ENCODE data around the gene CNPY4. TPM values are rescaled to one million over a fixed set of nuclear protein-coding genes. Genes with fewer than 3 reads are reported as not detected.
A peak's percentile ranks its signal among the peaks of the same experiment; 100 is the strongest.

Gene CNPY4
- total RNA-seq, 1 donor from 2014 or later: 21.7 TPM

DNA sequence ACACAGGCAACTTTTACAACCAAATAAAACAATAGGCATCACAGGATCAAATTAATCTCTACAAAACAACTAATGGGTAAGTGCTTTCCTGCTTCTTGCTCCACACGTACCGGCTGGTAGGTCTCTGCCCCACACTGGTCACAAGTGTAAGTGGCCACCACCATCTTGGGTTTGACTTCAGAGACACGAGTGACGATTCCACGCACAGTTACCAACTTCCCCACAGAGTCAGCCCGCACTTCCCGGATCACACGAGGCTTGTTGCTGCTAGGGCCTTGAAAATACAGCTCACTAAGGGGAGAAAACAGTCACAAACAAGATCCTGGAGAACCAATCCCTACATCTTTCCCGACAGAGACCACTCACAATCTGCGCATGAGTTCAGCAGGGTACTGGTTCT is 20.5 kb upstream of the CNPY4 start:
- Mint-ChIP-seq H3K36me3 (ENCODE audit: low read depth) (peaks cover 58% of the 10 kb centered on the region), H3K9me3 (no peaks in the 10 kb centered on the region), H3K4me1 (ENCODE audit: low read depth) (peaks cover 43% of the 10 kb centered on the region), H3K27ac (peak overlapping the region; percentile 67), H3K4me3 (peak overlapping the region; percentile 94), H3K27me3 (ENCODE audit: insufficient read depth) (no peaks in the 10 kb centered on the region)
- intact Hi-C loops (cut with micrococcal nuclease): no loop called here
- DNase-seq (ENCODE audit: low spot score): no peak

GRCh38 chr7:100099452-100099851 is 20.0 kb upstream of the CNPY4 start:
- intact Hi-C loops (cut with micrococcal nuclease): no loop called here
- Mint-ChIP-seq H3K9me3 (no peaks in the 10 kb centered on the region), H3K27me3 (ENCODE audit: insufficient read depth) (no peaks in the 10 kb centered on the region), H3K36me3 (ENCODE audit: low read depth) (peaks cover 58% of the 10 kb centered on the region), H3K4me1 (ENCODE audit: low read depth) (peaks cover 45% of the 10 kb centered on the region), H3K4me3 (peak overlapping the region; percentile 94), H3K27ac (peak overlapping the region; percentile 97)
- DNase-seq (ENCODE audit: low spot score): no peak

DNA sequence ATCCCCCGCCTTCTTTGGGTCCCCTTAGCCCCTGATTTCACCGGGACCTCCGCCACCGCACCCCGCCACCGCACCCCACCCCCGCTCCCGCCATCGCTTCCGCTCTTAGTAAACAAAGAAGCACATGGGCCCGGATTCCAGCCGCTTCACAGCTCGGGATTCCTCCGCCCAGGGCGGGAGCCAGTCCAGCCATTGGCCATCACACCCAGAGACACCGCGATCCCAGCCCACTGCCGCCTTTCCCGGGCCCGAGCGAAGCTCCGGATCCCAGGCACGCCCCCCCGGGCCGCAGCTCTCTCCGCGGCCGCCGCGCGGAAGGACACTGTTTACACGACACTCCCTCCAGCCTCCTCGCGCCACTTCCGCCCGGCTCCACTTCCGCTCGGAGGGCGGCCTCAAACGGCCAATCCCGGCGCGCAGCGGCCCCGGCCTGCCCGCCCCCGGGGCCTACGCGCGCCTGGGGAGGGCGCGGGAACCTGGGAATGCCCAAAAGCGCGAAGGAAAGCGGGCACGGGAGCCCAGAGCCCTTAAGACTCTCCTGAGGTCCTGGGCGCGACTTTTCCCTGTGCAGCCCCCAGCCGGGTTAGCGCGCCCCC is 18.9 kb upstream of the CNPY4 start:
- peak; percentile 89 for DNase-seq (ENCODE audit: low spot score)
- Mint-ChIP-seq H3K9me3 (no peaks in the 10 kb centered on the region), H3K27me3 (ENCODE audit: insufficient read depth) (no peaks in the 10 kb centered on the region), H3K27ac (peak overlapping the region; percentile 97), H3K4me3 (peak overlapping the region; percentile 94), H3K4me1 (ENCODE audit: low read depth) (peaks cover 45% of the 10 kb centered on the region), H3K36me3 (ENCODE audit: low read depth) (peaks cover 53% of the 10 kb centered on the region)
- intact Hi-C loops (cut with micrococcal nuclease): loop anchor here (1.0 to 2.0 kb wide), 14 partner anchors 11 to 605 kb away; partner anchors contain the start of genes CNPY4, GNB2, LAMTOR4 and MBLAC1

DNA sequence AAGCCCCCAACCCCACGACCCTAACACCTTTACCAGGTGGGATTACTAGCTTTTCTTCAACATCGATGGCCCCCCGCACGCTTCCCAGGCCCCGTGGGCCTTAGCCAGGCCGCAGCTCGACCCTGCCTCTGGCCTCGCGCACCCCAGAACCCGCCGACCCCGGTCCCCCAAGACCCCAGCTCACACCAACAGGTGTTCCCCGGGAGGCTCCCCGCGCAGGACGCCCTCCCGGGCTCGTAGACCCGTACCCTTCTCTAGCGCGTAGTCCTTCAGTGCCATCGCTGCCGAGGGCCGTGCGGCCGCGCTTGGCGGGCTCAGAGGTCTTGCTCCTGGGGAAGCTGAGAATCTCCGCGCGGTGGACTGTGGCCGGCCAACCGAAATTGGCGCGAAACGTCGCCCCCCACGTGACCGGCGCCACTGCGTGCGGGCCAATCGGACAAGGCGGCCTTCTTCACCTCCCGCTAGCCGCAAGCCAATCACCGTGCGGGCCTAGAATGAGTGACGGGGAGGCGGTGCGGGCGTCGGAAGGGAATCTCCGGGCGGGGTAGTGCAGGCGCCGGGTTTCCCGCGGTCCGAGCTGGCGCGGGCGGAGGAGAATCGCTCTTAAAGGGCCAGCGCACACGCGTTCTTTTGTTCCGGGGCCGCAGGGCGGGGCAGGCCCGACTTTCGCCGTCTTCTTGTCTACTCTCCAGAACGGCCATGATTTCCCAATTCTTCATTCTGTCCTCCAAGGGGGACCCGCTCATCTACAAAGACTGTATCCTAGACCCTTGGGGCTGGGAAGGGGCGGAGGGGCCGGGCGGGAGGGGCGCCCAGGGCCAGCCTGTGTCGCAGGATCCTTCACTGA is 18.2 kb upstream of the CNPY4 start, which contains the start of the genes AP4M1 and MCM7:
Gene AP4M1 (plus strand): TSS at position 628 of the 847 bp plus-strand sequence. CDS start 72 bp downstream, at position 700.
Gene MCM7 (minus strand): TSS at position 382 of the 847 bp plus-strand sequence. CDS start 103 bp downstream, at position 279.
- Mint-ChIP-seq H3K4me1 (ENCODE audit: low read depth) (peaks cover 39% of the 10 kb centered on the region), H3K27ac (peak within 1 kb of the TSS; percentile 97), H3K4me3 (peak within 1 kb of the TSS; percentile 94), H3K27me3 (ENCODE audit: insufficient read depth) (no peaks in the 10 kb centered on the region), H3K9me3 (no peaks in the 10 kb centered on the region), H3K36me3 (ENCODE audit: low read depth) (peaks cover 47% of the 10 kb centered on the region)
- intact Hi-C loops (cut with micrococcal nuclease): loop anchor here (1.0 to 2.0 kb wide), 11 partner anchors 18 to 604 kb away; partner anchors contain the start of genes CNPY4, LAMTOR4, MEPCE and PPP1R35
- peak; percentile 98 for DNase-seq (ENCODE audit: low spot score)

DNA sequence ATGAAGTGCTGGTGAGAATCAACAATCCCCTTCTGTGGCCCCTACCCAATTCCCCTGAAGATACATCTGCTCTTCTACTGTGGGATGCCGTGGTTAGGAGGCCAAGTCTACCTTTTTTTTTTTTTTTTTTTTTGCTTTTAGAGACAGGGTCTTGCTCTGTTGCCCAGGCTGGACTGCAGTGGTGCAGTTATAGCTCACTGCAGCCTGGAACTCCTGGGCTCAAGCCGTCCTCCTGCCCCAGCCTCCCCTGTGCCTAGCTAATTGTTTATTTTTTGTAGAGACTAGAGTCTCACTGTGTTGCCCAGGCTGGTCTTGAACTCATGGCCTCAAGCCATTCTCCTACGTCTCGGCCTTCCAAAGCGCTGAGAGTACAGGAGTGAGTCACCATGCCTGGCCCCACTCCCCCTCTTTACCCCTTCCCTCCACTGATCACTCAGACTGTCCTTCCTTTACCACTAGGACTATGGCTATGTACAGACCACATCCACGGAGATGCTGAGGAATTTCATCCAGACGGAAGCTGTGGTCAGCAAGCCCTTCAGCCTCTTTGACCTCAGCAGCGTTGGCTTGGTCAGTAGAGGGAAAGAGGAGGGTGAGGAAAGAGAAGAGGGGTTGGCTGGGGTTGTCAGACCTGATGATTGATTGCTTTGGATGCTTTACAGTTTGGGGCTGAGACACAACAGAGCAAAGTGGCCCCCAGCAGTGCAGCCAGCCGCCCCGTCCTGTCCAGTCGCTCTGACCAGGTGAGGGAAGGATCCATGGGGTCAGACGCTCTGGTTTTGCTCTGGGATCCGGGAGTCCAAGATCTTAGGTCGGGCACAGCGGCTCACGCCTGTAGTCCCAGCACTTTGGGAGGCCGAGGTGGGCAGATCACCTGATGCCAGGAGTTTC is 16.2 kb upstream of the CNPY4 start:
- Mint-ChIP-seq H3K4me3 (peak overlapping the region; percentile 94), H3K36me3 (ENCODE audit: low read depth) (peaks cover 37% of the 10 kb centered on the region), H3K27ac (no peak overlapping the region), H3K27me3 (ENCODE audit: insufficient read depth) (no peaks in the 10 kb centered on the region), H3K9me3 (no peaks in the 10 kb centered on the region), H3K4me1 (ENCODE audit: low read depth) (peaks cover 29% of the 10 kb centered on the region)
- no peak for DNase-seq (ENCODE audit: low spot score)
- intact Hi-C loops (cut with micrococcal nuclease): no loop called here

GRCh38 chr7:100105534-100105933 is 13.9 kb upstream of the CNPY4 start:
- no peaks in the 10 kb centered on the region for H3K9me3 Mint-ChIP-seq

DNA sequence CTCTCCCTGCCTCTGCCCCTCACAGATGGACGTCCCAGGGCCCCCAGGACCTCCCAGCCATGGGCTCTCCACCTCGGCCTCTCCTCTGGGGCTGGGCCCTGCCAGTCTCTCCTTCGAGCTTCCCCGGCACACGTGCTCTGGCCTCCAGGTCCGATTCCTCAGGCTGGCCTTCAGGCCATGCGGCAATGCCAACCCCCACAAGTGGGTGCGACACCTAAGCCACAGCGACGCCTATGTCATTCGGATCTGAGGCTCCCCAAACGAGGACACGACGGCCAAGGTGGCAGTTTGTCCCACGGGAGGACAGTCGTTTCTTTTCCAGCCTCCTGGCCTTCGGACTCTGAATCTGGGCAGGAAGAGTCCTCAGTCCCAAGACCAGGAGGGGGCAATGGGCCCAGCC is 12.8 kb upstream of the CNPY4 start:
- Mint-ChIP-seq H3K4me1 (ENCODE audit: low read depth) (peaks cover 9% of the 10 kb centered on the region), H3K27me3 (ENCODE audit: insufficient read depth) (no peaks in the 10 kb centered on the region), H3K4me3 (no peak overlapping the region), H3K9me3 (no peaks in the 10 kb centered on the region), H3K36me3 (ENCODE audit: low read depth) (peaks cover 28% of the 10 kb centered on the region), H3K27ac (no peak overlapping the region)
- no peak for DNase-seq (ENCODE audit: low spot score)
- intact Hi-C loops (cut with micrococcal nuclease): no loop called here

More at GRCh38 chr7:100105534-100105933, 13.9 kb upstream of the CNPY4 start:
- intact Hi-C loops (cut with micrococcal nuclease): no loop called here
- DNase-seq (ENCODE audit: low spot score): no peak
- Mint-ChIP-seq H3K4me1 (ENCODE audit: low read depth) (peaks cover 9% of the 10 kb centered on the region), H3K27me3 (ENCODE audit: insufficient read depth) (no peaks in the 10 kb centered on the region), H3K27ac (no peak overlapping the region), H3K4me3 (no peak overlapping the region), H3K36me3 (ENCODE audit: low read depth) (peaks cover 23% of the 10 kb centered on the region)

- intact Hi-C loops (cut with micrococcal nuclease): no loop called here
- Mint-ChIP-seq H3K4me3 (no peak overlapping the region), H3K36me3 (ENCODE audit: low read depth) (peaks cover 30% of the 10 kb centered on the region), H3K27ac (no peak overlapping the region), H3K4me1 (ENCODE audit: low read depth) (peaks cover 9% of the 10 kb centered on the region), H3K9me3 (no peaks in the 10 kb centered on the region), H3K27me3 (ENCODE audit: insufficient read depth) (no peaks in the 10 kb centered on the region)
- DNase-seq (ENCODE audit: low spot score): no peak
These were observed 12.2 kb upstream of the CNPY4 start for GRCh38 chr7:100107125-100107737.

- DNase-seq (ENCODE audit: low spot score): no peak
- intact Hi-C loops (cut with micrococcal nuclease): no loop called here
- H3K27me3 Mint-ChIP-seq (ENCODE audit: insufficient read depth): no peaks in the 10 kb centered on the region
- peaks cover 32% of the 10 kb centered on the region for H3K36me3 Mint-ChIP-seq (ENCODE audit: low read depth)
- H3K9me3 Mint-ChIP-seq: no peaks in the 10 kb centered on the region
- H3K4me1 Mint-ChIP-seq (ENCODE audit: low read depth): peaks cover 4% of the 10 kb centered on the region
- H3K27ac Mint-ChIP-seq: no peak overlapping the region
- H3K4me3 Mint-ChIP-seq: no peak overlapping the region
These were observed 11.5 kb upstream of the CNPY4 start for GRCh38 chr7:100107890-100108289.

DNA sequence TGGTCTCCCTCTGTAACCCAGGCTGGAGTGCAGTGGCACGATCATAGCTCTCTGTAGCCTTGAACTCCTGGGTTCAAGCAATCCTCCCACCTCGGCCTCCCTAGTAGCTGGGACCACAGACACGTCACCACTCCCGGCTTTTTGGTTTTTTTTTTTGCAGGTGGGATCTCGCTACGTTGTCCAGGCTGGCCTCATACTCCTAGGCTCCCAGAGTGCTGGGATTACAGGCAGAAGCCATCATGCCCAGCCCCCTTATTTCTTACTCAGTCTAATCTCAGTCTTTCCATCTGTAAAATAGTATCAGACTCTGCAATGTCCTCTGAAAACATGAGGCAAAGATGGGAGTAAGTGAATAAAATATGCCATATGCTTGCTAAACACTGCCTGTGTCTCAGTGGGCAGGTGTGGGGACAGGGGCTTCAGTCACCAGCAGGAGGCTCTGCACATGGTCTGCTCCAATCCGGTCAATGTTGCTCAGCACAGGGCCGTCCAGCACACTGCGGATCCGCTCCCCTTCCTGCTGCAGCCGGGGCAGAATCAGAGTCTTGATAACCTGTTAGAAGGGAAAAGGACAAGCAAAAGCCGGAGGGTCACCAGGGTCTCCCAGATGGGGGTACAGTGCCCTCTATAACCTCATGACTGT is 9.8 kb upstream of the CNPY4 start:
- Mint-ChIP-seq H3K4me3 (no peak overlapping the region), H3K36me3 (ENCODE audit: low read depth) (peaks cover 28% of the 10 kb centered on the region), H3K9me3 (no peaks in the 10 kb centered on the region), H3K27me3 (ENCODE audit: insufficient read depth) (no peaks in the 10 kb centered on the region), H3K4me1 (ENCODE audit: low read depth) (no peaks in the 10 kb centered on the region), H3K27ac (no peak overlapping the region)
- DNase-seq (ENCODE audit: low spot score): no peak
- intact Hi-C loops (cut with micrococcal nuclease): no loop called here

DNA sequence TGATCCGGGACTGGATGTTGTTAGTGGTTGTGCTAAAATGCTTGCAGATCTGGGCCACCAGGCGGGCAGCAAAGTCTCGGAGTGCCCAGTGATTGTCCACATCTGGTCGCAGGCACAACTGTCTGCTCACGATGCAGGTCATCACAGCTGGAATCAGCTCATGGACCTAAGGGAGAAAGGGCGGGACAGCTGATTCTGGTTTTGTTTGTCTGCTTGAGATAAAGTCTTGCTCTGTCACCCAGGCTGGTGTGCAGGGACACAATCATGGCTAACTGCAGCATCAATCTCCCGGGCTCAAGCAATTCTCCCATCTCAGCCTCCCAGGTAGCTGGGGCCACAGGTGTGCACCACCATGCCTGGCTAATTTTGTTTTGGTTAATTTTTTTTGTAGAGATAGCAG is 8.3 kb upstream of the CNPY4 start:
- Mint-ChIP-seq H3K27me3 (ENCODE audit: insufficient read depth) (no peaks in the 10 kb centered on the region), H3K4me3 (no peak overlapping the region), H3K36me3 (ENCODE audit: low read depth) (peaks cover 28% of the 10 kb centered on the region), H3K9me3 (no peaks in the 10 kb centered on the region), H3K4me1 (ENCODE audit: low read depth) (no peaks in the 10 kb centered on the region), H3K27ac (no peak overlapping the region)
- intact Hi-C loops (cut with micrococcal nuclease): no loop called here
- DNase-seq (ENCODE audit: low spot score): no peak

DNA sequence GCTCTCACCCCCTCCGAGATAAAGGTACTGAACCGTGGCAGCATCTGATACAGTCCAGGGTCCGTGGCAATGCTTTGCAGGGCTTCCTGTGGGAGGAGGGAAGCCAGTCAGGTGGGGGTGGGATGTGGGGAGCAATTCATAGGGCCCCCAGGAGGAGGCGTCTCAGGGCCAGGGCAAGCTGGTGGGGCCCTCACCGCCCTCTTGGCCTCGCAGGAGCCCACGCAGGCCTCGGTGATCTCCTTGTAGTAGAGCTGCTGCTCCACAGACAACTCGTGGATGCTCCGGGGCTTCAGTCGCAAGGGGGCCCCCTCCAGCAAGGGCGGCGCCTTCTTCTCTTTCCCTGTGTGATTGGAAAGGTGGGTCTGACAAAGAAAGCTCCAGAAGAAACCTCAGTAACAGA is 7.5 kb upstream of the CNPY4 start:
- no peaks in the 10 kb centered on the region for H3K27me3 Mint-ChIP-seq (ENCODE audit: insufficient read depth)
- H3K36me3 Mint-ChIP-seq (ENCODE audit: low read depth): peaks cover 30% of the 10 kb centered on the region

More for the DNA sequence above, 7.5 kb upstream of the CNPY4 start:
- Mint-ChIP-seq H3K4me3 (no peak overlapping the region), H3K9me3 (no peaks in the 10 kb centered on the region), H3K27ac (no peak overlapping the region), H3K4me1 (ENCODE audit: low read depth) (no peaks in the 10 kb centered on the region)
- DNase-seq (ENCODE audit: low spot score): no peak
- intact Hi-C loops (cut with micrococcal nuclease): no loop called here
